GM18526 (cell line): ENCODE data around the gene SORD.

Experiments used
- POLR2A ChIP-seq: IDR thresholded peaks from 3 replicates; pipeline ENCODE4 v1.6.1; 2011; ENCODE audit not compliant: insufficient read length; ENCODE audit errors: extremely low read depth

SORD gene

GRCh38 chr15:45022871-45023658 lies at the start of gene SORD:
Gene SORD (plus strand): TSS chr15:45023195. CDS start chr15:45023284, 89 bp downstream.
- TF ChIP-seq POLR2A = peak; percentile 52

DNA sequence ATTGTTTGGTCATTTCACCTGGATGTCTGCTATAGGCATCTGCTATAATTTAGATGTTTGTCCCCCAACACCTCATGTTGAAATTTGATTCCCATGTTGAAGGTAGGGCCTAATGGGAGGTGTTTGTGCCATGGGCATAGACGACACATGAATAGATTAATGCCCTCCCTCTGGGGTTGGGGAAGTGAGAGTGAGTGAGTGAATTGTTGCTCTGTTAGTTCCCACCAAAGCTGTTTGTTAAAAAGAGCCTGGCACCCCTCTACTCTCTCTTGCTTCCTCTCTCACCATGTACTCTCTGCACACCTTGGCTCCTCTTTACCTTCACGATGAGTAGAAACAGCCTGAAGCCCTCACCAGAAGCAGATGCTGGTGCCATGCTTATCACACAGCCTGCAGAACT lies 23.9 kb upstream of the SORD start:
- TF ChIP-seq POLR2A = no peak

DNA sequence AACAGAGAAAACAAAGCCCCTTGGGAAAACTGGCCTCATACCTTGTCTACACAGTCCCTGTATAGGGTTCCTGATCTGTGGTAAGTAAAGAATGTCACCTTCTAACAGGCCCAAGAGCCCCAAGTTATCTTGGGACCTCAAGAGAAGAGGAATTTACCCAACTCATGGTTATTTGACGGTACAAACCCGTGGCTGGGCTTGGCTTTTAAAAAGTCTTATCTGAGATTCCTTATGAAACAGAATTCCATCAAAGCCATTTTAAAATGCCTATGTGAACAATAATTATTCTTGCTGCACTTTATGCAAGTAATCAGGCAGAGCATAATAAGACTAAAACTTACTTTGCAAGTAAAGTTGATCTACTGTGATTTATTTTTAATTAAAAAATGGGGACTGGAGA lies 13.9 kb upstream of the SORD start:
- TF ChIP-seq POLR2A = no peak

DNA sequence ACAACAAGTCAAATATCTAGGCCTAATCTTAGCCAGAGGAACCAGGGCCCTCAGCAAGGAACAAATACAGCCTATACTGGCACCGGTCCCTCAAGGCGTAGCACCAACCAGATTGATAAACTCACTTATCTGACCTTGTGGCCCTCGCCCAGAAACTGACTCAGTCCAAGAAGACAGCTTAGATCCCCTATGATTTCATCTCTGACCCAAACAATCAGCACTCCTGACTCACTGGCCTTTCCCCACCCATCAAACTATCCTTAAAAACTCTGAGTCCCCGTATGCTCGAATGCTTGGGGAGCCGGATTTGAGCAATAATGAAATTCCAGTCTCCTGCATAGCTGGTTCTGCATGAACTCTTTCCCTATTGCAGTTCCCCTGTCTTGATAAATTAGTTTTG lies 1.6 kb upstream of the SORD start:
- no peak for TF ChIP-seq POLR2A

DNA sequence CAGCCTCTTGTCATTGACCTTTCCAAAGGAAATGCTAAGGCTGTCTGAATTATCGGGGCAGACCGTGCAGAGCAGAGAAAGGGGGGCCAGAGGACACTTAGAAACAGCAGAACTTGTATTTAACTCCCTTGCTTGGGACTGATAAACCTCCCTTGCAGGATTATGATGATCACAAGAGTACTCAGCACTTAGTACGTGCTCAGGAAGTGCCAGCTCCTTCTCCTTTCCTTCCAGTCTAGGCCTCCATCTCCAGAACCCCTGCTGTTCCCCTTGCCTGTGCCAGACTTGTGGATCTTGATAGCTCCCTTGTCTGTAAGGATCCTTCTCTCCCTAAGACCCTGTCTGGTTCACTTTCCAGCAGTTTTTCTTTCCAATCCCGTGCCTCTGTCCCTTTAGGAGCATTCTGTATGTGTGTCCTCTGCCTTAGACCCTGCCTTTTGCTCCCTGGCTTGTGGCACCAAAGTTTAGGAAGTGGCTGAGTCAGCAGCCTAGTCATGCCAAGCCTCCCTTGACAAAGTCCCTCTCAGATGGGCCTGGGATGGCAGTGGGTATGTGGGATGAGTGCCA lies 747 bp downstream of the SORD start:
- TF ChIP-seq POLR2A = no peak

- TF ChIP-seq POLR2A = no peak
Measured at GRCh38 chr15:45026651-45027190, 3.7 kb downstream of the SORD start.

DNA sequence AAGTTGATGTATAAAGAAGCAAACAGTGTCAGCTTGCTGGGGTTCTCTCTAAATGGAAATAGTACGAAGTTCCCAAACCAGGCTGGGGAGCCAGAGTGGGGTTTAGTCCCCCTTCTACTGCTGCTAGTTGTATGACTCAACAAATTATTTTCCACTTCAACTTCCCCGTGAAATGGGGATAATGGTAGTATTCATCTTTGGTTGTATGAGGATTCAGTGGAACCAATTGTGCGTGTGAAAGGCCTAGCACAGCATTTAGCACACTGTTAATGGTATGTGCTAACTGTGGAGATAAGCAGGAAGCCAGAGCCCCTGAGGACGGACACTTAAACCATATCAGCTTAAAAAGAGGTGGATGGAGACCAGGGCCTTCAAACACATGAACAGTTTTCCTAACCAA lies 4.2 kb downstream of the SORD start:
- TF ChIP-seq POLR2A = no peak

GRCh38 chr15:45030743-45031142 lies 7.7 kb downstream of the SORD start:
- TF ChIP-seq POLR2A = no peak

- TF ChIP-seq POLR2A = no peak
Measured at GRCh38 chr15:45037936-45038335, 14.9 kb downstream of the SORD start.

DNA sequence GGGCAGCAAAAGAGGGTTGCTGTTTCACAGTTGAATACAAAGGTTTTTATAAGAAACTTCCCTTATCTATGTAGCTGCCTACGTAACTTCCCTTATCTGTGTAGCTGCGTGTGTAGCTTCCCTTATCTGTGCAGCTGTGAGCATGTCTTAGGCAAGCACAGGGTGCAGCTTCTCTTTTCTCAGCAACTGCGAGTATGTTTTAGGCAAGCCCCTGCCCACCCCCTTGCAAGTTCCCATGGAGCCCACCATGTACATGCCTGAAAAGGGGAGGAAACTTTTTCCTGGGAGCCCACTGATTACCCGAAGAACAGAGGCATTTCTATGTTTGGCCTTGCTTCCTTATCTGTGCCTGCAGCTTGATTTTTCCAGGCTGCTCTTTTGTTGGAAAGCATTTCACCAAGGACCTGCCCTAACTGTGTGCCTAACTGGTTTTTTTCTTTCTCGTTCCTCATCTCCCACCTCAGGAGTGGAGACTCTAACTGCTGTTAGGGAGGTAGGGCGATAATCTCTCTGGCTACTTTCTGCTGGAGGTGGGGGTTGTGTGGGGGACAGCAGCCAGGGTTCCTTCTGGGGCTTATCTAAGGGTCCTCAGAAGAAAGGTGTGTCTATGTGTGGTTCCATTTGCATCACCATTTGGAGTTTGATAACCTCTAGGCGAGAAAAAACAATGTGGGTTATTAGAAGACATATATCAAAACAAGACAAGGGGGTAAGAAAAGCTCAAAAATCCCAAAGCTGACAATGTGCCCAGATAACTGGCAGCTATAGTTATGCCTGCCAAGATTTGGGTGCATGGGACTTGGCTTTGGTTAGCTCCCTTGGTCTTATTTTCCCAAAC lies 26.0 kb downstream of the SORD start:
- TF ChIP-seq POLR2A = no peak

DNA sequence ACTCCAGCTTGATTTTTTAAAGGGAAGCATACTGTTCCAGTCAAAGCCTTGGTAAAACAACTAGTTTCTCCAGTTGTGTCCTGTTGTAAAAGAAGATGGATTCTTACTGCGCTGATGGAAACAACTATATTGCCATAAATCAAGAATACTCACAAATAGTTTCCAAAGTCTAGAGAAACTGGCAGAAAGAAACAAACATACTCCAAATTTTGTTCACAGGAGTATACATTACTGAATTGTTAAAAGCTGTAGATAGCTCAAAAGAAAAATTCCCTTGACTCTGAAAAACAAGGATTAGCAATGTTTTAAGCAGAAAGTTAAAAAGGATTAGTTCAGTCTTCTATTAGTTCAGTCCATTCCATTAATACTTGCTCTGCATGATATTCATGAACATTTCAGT lies 27.6 kb downstream of the SORD start:
- no peak for TF ChIP-seq POLR2A

- no peak for TF ChIP-seq POLR2A
Measured at GRCh38 chr15:45064386-45064785, 41.4 kb downstream of the SORD start.

DNA sequence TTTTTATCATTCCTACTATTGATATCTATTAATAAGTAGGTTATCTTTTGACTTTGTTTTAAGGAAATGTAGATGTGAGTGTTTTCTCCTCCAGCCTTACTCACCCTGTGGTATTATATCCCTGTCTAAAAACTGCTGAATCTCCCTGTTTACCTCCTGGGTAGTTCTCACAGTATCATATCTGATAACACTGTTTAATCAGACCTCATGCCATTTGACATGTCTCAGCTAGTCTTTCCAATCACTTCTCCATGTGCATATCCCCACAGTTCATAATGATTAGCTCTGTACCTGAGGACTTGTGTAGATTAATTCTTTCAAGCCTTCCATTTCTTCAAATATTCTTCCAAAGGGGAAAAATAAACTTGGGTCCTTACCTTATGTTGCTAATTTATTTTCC lies 60.2 kb downstream of the SORD start:
- TF ChIP-seq POLR2A = no peak

DNA sequence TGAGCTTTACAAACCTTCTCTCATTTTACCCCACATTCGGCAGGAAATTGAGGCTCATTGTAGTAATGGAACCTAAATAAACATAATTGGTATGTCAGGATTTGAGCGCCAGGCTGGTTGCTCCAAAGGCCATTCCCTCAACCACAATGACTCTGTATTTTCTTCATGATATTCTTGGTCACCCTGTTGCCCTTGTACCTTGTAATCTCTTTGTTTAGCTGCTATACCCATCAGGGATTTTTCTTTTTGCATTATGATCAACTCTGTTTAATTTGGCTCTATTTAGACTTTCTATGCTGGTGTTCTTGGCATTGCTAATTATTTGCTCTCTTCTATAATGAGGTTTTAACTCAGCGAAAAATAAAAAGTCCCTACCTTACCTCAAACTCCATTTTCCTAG lies 61.2 kb downstream of the SORD start:
- TF ChIP-seq POLR2A = no peak

- no peak for TF ChIP-seq POLR2A
Measured at GRCh38 chr15:45087513-45087912, 64.5 kb downstream of the SORD start.

DNA sequence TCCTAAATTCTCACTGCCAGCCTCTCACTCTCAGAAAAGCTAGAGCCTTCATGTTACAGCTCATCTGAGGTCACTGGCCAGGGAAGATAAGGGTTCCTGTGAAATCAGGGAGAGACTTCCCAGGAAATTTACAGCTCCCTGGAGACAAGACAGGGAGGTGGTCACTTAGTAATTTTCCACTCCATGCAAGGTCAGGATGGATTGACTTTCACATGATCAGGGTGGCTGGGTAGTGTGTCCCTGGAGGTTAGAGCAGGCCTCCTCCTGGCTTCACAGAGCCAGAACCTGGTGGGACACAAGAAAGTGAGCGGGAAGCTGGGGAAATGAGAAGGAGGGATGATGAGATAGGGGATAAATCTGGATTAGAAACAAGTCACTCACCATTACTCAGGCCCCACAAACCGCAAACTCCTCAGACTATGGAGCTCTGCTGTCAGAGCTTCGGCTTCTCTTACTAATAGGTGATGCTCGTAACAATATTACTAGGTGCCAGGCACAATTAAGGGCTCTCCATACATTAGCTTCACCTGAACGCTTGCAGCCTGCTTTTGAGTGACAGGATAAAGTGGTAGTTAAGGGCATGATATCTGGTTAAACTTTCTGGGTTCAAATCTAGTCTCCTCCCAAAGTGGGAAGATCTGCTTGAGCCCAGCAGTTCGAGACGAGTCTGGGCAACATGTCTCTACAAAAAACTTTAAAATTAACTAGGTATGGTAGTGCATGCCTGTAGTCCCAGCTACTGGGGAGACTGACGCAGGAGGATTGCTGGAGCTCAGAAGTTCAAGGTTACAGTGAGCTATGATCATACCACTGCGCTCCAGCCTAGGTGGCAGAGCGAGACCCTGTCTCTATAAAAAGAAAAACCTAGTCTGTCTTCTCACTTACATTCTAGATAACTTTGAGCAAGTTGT lies 66.1 kb downstream of the SORD start:
- no peak for TF ChIP-seq POLR2A
